ENCODE measurements around the gene FMN1. TPM values are rescaled to one million over a fixed set of nuclear protein-coding genes. Genes with fewer than 3 reads are reported as not detected.

FMN1 gene
- total RNA-seq, 1 donor from 2014 or later = 4.3 TPM

DNA sequence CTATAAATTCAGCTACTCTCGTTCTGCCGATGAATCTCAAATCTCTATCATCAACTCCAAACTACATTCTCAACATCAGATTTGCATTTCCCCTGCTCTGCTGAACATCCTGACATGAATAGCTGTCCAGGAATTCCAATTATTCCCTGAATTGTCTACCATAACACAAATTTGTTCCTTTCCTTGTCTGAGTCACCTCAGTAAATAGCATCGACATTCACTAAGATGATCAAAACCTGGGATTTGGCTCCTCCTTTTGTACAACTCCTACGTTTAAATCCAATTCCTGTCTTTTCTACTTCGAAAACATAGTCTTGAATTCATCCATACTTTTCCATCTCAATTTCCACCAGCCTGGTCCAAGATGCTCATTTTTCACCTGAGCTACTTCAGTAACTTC is 369.7 kb downstream of the FMN1 start:
- no peak overlapping the region for H3K4me3 ChIP-seq (ENCODE audit: low read depth, low read length)
- peak; percentile 90 for DNase-seq (ENCODE audit: low read depth)
- TF ChIP-seq, protein P1, sequence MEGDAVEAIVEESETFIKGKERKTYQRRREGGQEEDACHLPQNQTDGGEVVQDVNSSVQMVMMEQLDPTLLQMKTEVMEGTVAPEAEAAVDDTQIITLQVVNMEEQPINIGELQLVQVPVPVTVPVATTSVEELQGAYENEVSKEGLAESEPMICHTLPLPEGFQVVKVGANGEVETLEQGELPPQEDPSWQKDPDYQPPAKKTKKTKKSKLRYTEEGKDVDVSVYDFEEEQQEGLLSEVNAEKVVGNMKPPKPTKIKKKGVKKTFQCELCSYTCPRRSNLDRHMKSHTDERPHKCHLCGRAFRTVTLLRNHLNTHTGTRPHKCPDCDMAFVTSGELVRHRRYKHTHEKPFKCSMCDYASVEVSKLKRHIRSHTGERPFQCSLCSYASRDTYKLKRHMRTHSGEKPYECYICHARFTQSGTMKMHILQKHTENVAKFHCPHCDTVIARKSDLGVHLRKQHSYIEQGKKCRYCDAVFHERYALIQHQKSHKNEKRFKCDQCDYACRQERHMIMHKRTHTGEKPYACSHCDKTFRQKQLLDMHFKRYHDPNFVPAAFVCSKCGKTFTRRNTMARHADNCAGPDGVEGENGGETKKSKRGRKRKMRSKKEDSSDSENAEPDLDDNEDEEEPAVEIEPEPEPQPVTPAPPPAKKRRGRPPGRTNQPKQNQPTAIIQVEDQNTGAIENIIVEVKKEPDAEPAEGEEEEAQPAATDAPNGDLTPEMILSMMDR (conservative IDR thresholded peaks at IDR 0.05; ENCODE audit: low read depth, low read length) = peak; percentile 16

- no peak for DNase-seq (ENCODE audit: low read depth)
- TF ChIP-seq, protein P1 (conservative IDR thresholded peaks at IDR 0.05; ENCODE audit: low read depth, low read length) = no peak
- no peak overlapping the region for H3K4me3 ChIP-seq (ENCODE audit: low read depth, low read length)
Measured at GRCh38 chr15:32823750-32824149, 370.8 kb downstream of the FMN1 start.

DNA sequence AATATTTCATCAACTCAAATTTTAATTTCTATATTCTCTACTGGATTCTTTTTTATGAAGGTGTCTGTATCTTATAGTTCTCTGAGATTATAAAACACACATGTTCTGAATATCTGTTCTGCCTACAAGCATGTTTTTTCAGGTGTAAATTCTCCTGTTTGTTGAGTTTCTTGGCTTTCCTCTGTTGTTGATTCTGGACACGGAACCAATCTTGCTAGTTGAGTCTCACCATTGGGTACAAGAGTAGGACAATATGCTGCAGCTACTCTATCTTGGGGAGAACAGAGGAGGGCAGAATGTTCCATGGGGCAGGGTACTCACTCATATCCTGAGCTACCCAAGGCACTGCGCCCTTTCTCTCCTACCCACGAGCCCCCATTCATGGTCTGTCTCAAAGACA is 371.8 kb downstream of the FMN1 start:
- DNase-seq (ENCODE audit: low read depth) = no peak
- H3K4me3 ChIP-seq (ENCODE audit: low read depth, low read length) = no peak overlapping the region
- TF ChIP-seq, protein P1 (conservative IDR thresholded peaks at IDR 0.05; ENCODE audit: low read depth, low read length) = no peak

- DNase-seq (ENCODE audit: low read depth) = no peak
- H3K4me3 ChIP-seq (ENCODE audit: low read depth, low read length) = no peak overlapping the region
- TF ChIP-seq, protein P1 (conservative IDR thresholded peaks at IDR 0.05; ENCODE audit: low read depth, low read length) = no peak
Measured at GRCh38 chr15:32819448-32819847, 375.1 kb downstream of the FMN1 start.

- no peak for DNase-seq (ENCODE audit: low read depth)
- no peak overlapping the region for H3K4me3 ChIP-seq (ENCODE audit: low read depth, low read length)
- TF ChIP-seq, protein P1 (conservative IDR thresholded peaks at IDR 0.05; ENCODE audit: low read depth, low read length) = no peak
Measured at GRCh38 chr15:32818758-32819447, 375.6 kb downstream of the FMN1 start.

- TF ChIP-seq, protein P1 (conservative IDR thresholded peaks at IDR 0.05; ENCODE audit: low read depth, low read length) = no peak
Measured at GRCh38 chr15:32817577-32817976, 376.9 kb downstream of the FMN1 start.

DNA sequence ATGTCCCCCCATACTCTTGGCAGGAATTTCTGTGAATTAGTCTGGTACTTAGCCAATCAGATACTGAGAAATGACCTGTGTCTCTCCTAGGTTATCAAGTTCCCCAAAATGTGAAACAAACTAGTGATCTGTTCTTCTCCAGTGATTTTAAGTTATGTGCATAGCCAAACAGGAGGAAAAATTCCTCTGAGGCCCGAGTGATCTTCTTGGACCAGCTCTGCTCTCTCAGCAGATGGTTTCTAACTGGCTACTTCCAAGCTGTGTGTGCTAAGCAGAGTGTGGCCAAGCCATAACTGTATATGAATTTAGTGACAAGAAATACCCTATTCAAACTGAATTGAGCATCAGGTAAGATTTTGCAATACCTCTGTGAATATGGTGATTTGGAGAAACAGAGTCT is 387.2 kb downstream of the FMN1 start:
- TF ChIP-seq, protein P1 (conservative IDR thresholded peaks at IDR 0.05; ENCODE audit: low read depth, low read length) = no peak
- H3K4me3 ChIP-seq (ENCODE audit: low read depth, low read length) = no peak overlapping the region
- no peak for DNase-seq (ENCODE audit: low read depth)

More at GRCh38 chr15:32817577-32817976, 376.9 kb downstream of the FMN1 start:
- no peak for DNase-seq (ENCODE audit: low read depth)
- H3K4me3 ChIP-seq (ENCODE audit: low read depth, low read length) = no peak overlapping the region
